ENCODE measurements around the gene TSGA10. TPM values are rescaled to one million over a fixed set of nuclear protein-coding genes. Genes with fewer than 3 reads are reported as not detected.

TSGA10 gene
- polyA plus RNA-seq, 3 donors: 0.32 to 2.2 (median 0.79) TPM

DNA sequence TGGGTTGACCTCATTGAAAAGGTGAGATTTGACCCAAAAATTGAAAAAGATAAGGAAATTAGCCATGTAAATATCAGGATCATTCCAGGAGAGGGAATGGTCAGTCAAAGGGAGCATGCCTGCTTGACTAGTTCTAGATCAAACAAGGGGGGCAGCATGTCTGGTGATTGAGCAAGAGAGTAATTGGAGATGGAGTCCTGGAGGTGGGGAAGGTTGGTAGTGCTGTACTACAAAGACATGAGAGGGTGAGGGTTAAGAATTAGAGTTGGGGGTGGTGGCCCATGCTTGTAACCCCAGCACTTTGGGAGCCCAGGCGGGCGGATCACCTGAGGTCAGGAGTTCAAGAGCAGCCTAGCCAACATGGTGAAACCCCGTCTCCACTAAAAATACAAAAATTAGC is 28.3 kb upstream of the TSGA10 start:
- 83% methylated on average over 2 of the region's 3 CpGs for WGBS (ENCODE audit: insufficient coverage)

GRCh38 chr2:99181624-99182000 is 26.9 kb upstream of the TSGA10 start:
- H3K4me1 Mint-ChIP-seq: peaks cover 49% of the 10 kb centered on the region
- no peak for DNase-seq
- Histone ChIP-seq H3K27ac (ENCODE audit: low read depth in 1 of 2, low read length in 2 of 2) (peak overlapping the region; percentile 82 to 94), H3K79me2 (ENCODE audit: insufficient read depth, low read length) (peaks cover 95% of the 10 kb centered on the region), H3K4me1 (ENCODE audit: control insufficient read depth in 1 of 2, insufficient read depth in 2 of 2, low read length in 2 of 2) (peaks cover 24 to 31% of the 10 kb centered on the region in 2 donors), H3K4me2 (replicated peaks; ENCODE audit: extremely low read depth, low read length, poor library complexity, severe bottlenecking) (peak overlapping the region; percentile 89), H2AFZ (ENCODE audit: insufficient read depth, low read depth, low read length, poor library complexity, severe bottlenecking) (peak overlapping the region; percentile 91), H3K4me3 (replicated peaks in 1 of 3; ENCODE audit: low read depth in 2 of 3, low read length in 3 of 3) (peak overlapping the region; percentile 82 to 95 (median 95)), H3K9ac (ENCODE audit: insufficient read depth, low read length, poor library complexity, severe bottlenecking) (peak overlapping the region; percentile 74), H3K27me3 (ENCODE audit: control insufficient read depth in 2 of 2, insufficient read depth in 2 of 2, low read length in 2 of 2) (no peaks in the 10 kb centered on the region), H3K36me3 (replicated peaks in 1 of 2; ENCODE audit: control insufficient read depth in 1 of 2, insufficient read depth in 2 of 2, low read length in 2 of 2) (no peaks in the 10 kb centered on the region), H4K20me1 (ENCODE audit: insufficient read depth, low read length) (peaks cover 36% of the 10 kb centered on the region), H3K9me3 (replicated peaks in 1 of 2; ENCODE audit: control insufficient read depth in 1 of 2, insufficient read depth in 1 of 2, low read length in 2 of 2) (no peaks in the 10 kb centered on the region)
- H3K27me3 Mint-ChIP-seq (ENCODE audit: low read depth in 3 of 3): peaks cover 0 to 1% (median 0%) of the 10 kb centered on the region in 3 donors
- WGBS (ENCODE audit: insufficient coverage): 0% methylated on average over 1 of the region's 4 CpGs
- H3K4me3 Mint-ChIP-seq: peak overlapping the region; percentile 97 to 100
- no peaks in the 10 kb centered on the region for H3K9me3 Mint-ChIP-seq
- intact Hi-C loops (cut with micrococcal nuclease): loop anchor here (1.0 to 10.0 kb wide), 4 partner anchors 151 to 574 kb away; partner anchors contain the start of genes COA5 (in 1 of the 2), REV1 (in 1 of the 2), TXNDC9 (in 1 of the 2) and UNC50 (in 1 of the 2)
- peaks cover 4 to 8% of the 10 kb centered on the region in 2 donors for H3K36me3 Mint-ChIP-seq
- H3K27ac Mint-ChIP-seq: peak overlapping the region in 6 of 7 donors; percentile 96 to 99 (median 98)
- TF ChIP-seq CTCF (IDR thresholded peaks at IDR 0.05): no peak

More for the DNA sequence above, 28.3 kb upstream of the TSGA10 start:
- Histone ChIP-seq H3K27me3 (ENCODE audit: control insufficient read depth in 2 of 2, insufficient read depth in 2 of 2, low read length in 2 of 2) (no peaks in the 10 kb centered on the region), H2AFZ (ENCODE audit: insufficient read depth, low read depth, low read length, poor library complexity, severe bottlenecking) (no peak overlapping the region), H3K79me2 (ENCODE audit: insufficient read depth, low read length) (peaks cover 84% of the 10 kb centered on the region), H4K20me1 (ENCODE audit: insufficient read depth, low read length) (peaks cover 27% of the 10 kb centered on the region), H3K4me1 (ENCODE audit: control insufficient read depth in 1 of 2, insufficient read depth in 2 of 2, low read length in 2 of 2) (peaks cover 24 to 31% of the 10 kb centered on the region in 2 donors), H3K4me3 (replicated peaks in 1 of 3; ENCODE audit: low read depth in 2 of 3, low read length in 3 of 3) (no peak overlapping the region), H3K27ac (ENCODE audit: low read depth in 1 of 2, low read length in 2 of 2) (no peak overlapping the region), H3K9ac (ENCODE audit: insufficient read depth, low read length, poor library complexity, severe bottlenecking) (no peak overlapping the region), H3K36me3 (replicated peaks in 1 of 2; ENCODE audit: control insufficient read depth in 1 of 2, insufficient read depth in 2 of 2, low read length in 2 of 2) (peaks cover 11 to 13% of the 10 kb centered on the region in 2 donors), H3K9me3 (replicated peaks in 1 of 2; ENCODE audit: control insufficient read depth in 1 of 2, insufficient read depth in 1 of 2, low read length in 2 of 2) (no peaks in the 10 kb centered on the region), H3K4me2 (replicated peaks; ENCODE audit: extremely low read depth, low read length, poor library complexity, severe bottlenecking) (no peak overlapping the region)
- Mint-ChIP-seq H3K9me3 (no peaks in the 10 kb centered on the region), H3K36me3 (peaks cover 11 to 18% of the 10 kb centered on the region in 2 donors), H3K27me3 (ENCODE audit: low read depth in 3 of 3) (peaks cover 0 to 1% (median 0%) of the 10 kb centered on the region in 3 donors), H3K4me1 (peaks cover 41% of the 10 kb centered on the region), H3K4me3 (no peak overlapping the region), H3K27ac (peak overlapping the region in 1 of 7 donors; percentile 18)
- DNase-seq: no peak
- intact Hi-C loops (cut with micrococcal nuclease): loop anchor here (5.0 to 10.0 kb wide), 2 partner anchors 312 to 576 kb away; partner anchors contain the start of genes COA5 (in 1 of the 2), REV1 (in 1 of the 2) and UNC50 (in 1 of the 2)
- no peak for TF ChIP-seq CTCF (IDR thresholded peaks at IDR 0.05)

Data from CD14-positive monocyte (primary cell).